Stimulated activated CD4-positive, alpha-beta T cell treated with anti-CD3 and anti-CD28 coated beads, TNF-alpha, amount 100 ng/mL, for 24 hours (primary cell): ENCODE results near the gene SLC47A1.

Experiments
- DNase-seq, 3 experiments: peaks; one replicate each; pipeline ENCODE4 v3.0.0-alpha.2; 2020; ENCODE audit warnings: low read depth in 3 of 3

The SLC47A1 gene

GRCh38 chr17:19596869-19597268, 63.2 kb downstream of the SLC47A1 start:
- no peak for DNase-seq

- DNase-seq = no peak
Observed at GRCh38 chr17:19610311-19610710, 76.7 kb downstream of the SLC47A1 start.

- DNase-seq = no peak
Observed at GRCh38 chr17:19610879-19611278, 77.2 kb downstream of the SLC47A1 start.

GRCh38 chr17:19613979-19614378, 80.3 kb downstream of the SLC47A1 start:
- DNase-seq = no peak

GRCh38 chr17:19614900-19615299, 81.2 kb downstream of the SLC47A1 start:
- no peak for DNase-seq

GRCh38 chr17:19618015-19618414, 84.4 kb downstream of the SLC47A1 start:
- DNase-seq = no peak

GRCh38 chr17:19619705-19620325, 86.2 kb downstream of the SLC47A1 start:
- no peak for DNase-seq

- DNase-seq = no peak
Observed at GRCh38 chr17:19621697-19622096, 88.0 kb downstream of the SLC47A1 start.

GRCh38 chr17:19626079-19626478, 92.4 kb downstream of the SLC47A1 start:
- no peak for DNase-seq
